ENCODE results near the gene PCCB. TPM values are rescaled to one million over a fixed set of nuclear protein-coding genes. Genes with fewer than 3 reads are reported as not detected.
"Not testable (repeated sequence)": the region's sequence is repeated elsewhere in the genome, so short reads cannot be mapped to it uniquely, and the experiment has no call there.

The PCCB gene
- 10 to 100 TPM; 23.9 to 25.2 TPM for total RNA-seq

GRCh38 chr3:136250059-136250902 is at the start of gene PCCB:
TSS of gene PCCB (plus strand) at chr3:136250340. CDS start at chr3:136250376, 36 bp downstream.
- peaks cover 2% of the 10 kb centered on the region for H3K27me3 Mint-ChIP-seq

DNA sequence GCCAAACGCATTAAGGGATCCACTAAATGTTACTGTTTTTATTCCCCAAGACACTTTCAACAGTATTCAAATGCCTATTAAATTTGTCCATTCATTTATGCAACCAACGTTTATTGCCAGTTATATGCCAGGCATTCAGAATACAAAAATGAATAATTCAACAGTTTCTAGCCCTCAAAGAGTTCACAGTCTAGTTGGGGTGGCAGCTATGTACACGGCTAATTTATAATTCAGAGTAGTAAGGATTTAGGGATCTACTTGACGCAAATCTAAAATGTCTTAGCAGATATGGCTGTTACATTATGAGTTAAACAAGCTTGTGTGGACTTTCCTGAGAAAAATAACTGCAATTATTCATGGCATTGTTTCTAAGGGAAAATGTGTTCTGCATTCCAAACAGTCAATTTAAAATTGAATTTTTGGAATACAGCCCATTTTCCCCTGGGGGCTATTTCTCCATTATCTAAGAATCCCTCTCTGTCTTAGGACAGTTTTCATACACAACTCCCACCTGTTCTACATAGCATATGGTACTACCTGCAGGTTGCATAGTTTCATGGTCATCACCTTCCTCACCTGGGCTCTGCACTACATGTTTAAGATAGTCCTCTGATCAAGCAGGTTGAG is 42.5 kb upstream of the PCCB start:
- no peaks in the 10 kb centered on the region for H3K36me3 Mint-ChIP-seq
- H3K4me3 Mint-ChIP-seq: no peak overlapping the region
- DNase-seq (no peak), ATAC-seq (ENCODE audit: low read depth) (no peak)
- H3K9me3 Mint-ChIP-seq: no peaks in the 10 kb centered on the region
- peaks cover 10% of the 10 kb centered on the region for H3K27me3 Mint-ChIP-seq
- POLR2A ChIA-PET: interaction anchor here (1.0 kb wide), 1 partner anchor 10 kb away, joined by 3 read pairs; no protein-coding TSS in a partner anchor
- H3K4me1 Mint-ChIP-seq: no peaks in the 10 kb centered on the region
- H3K27ac Mint-ChIP-seq: no peak overlapping the region

More at GRCh38 chr3:136250059-136250902, at the start of gene PCCB:
- peaks cover 15% of the 10 kb centered on the region for H3K4me1 Mint-ChIP-seq
- no peaks in the 10 kb centered on the region for H3K36me3 Mint-ChIP-seq
- POLR2A ChIA-PET: interaction anchor here (1.6 to 2.8 kb wide), 3 partner anchors 53 to 502 kb away, joined by 4 to 11 read pairs (median 7); partner anchors contain the start of genes MSL2 and STAG1
- ATAC-seq (ENCODE audit: low read depth) (peak; percentile 99), DNase-seq (peak; percentile 94)
- peak within 1 kb of the TSS; percentile 85 for H3K4me3 Mint-ChIP-seq
- H3K27ac Mint-ChIP-seq: peak within 1 kb of the TSS; percentile 89
- H3K9me3 Mint-ChIP-seq: no peaks in the 10 kb centered on the region

DNA sequence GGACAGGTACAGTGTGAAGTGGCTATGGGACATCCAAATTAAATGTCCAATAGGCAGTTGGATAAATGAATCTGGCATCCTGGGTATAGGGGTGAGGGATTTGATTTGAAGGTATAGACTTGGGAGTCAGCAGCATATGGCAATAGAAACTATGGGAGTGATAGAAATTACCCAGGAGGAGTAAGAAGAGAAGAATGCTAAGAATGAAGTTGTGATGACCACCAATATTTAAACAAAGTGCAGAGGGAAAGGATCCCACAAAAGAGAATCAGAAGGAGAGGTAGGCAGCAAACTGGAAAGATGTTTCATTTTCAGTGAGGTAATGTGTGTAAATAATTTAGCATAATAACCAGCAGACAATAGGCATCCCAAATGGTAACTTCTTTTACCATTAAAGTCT is 40.2 kb upstream of the PCCB start:
- no peak overlapping the region for H3K4me3 Mint-ChIP-seq
- no peaks in the 10 kb centered on the region for H3K36me3 Mint-ChIP-seq
- DNase-seq (no peak), ATAC-seq (ENCODE audit: low read depth) (no peak)
- H3K9me3 Mint-ChIP-seq: no peaks in the 10 kb centered on the region
- H3K4me1 Mint-ChIP-seq: no peaks in the 10 kb centered on the region
- POLR2A ChIA-PET: no interaction called here
- H3K27ac Mint-ChIP-seq: no peak overlapping the region
- H3K27me3 Mint-ChIP-seq: peaks cover 17% of the 10 kb centered on the region

DNA sequence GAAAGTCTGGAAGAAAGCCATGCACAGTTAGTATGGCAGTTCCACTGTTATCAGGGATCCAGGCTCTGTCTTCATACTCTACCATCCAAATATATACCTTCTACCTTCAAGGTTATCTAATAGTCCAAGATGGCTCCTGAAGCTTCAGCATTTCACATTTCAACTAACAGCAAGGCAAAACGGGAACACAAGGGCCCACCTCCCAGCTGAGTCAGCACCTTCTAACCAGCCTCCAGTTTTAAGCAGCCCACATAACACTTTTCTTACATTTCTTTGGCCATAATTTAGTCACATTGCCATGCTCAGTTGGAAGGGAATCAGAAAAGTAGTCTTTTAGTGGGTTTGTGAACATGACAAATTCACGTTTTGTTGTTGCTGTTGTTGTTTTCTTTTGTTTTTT is 38.6 kb upstream of the PCCB start:
- Mint-ChIP-seq H3K9me3 (no peaks in the 10 kb centered on the region), H3K27me3 (peaks cover 17% of the 10 kb centered on the region), H3K4me1 (no peaks in the 10 kb centered on the region), H3K27ac (no peak overlapping the region), H3K4me3 (no peak overlapping the region), H3K36me3 (no peaks in the 10 kb centered on the region)
- POLR2A ChIA-PET: no interaction called here
- no peak for DNase-seq
- ATAC-seq (ENCODE audit: low read depth): no peak

DNA sequence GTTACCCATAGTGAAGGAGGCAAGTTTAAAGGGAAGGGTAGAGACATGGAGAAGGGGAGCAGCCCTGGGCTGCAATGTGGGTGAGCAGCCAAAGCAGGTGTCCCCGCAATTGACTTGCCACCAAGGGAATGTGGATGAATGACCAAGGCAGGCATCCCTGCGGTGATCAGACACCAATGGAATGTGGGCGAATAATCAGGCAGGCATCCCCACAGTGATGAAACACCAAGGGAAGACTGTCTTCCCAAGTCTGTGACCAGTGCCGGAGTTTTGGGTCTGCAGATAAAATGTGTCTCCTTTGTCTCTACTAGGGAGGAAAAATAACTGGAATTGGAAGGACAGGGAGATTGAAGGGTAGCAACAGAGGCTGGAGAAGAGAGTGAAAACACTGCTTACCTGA is 27.4 kb upstream of the PCCB start:
- H3K27ac Mint-ChIP-seq, H3K36me3 Mint-ChIP-seq: not testable (repeated sequence)

GRCh38 chr3:136232413-136232812 is 17.7 kb upstream of the PCCB start:
- Mint-ChIP-seq H3K4me1 (no peaks in the 10 kb centered on the region), H3K4me3 (no peak overlapping the region), H3K36me3 (no peaks in the 10 kb centered on the region), H3K27me3 (peaks cover 2% of the 10 kb centered on the region), H3K9me3 (no peaks in the 10 kb centered on the region), H3K27ac (no peak overlapping the region)
- DNase-seq: no peak
- ATAC-seq (ENCODE audit: low read depth): no peak
- POLR2A ChIA-PET: interaction anchor here (1.0 kb wide), 1 partner anchor 36 kb away, joined by 3 read pairs; the partner anchor contains the start of gene MSL2

More for the DNA sequence above, 27.4 kb upstream of the PCCB start:
- POLR2A ChIA-PET; DNase-seq; ATAC-seq (ENCODE audit: low read depth); H3K9me3 Mint-ChIP-seq; H3K27me3 Mint-ChIP-seq; H3K4me1 Mint-ChIP-seq; H3K4me3 Mint-ChIP-seq: not testable (repeated sequence)

DNA sequence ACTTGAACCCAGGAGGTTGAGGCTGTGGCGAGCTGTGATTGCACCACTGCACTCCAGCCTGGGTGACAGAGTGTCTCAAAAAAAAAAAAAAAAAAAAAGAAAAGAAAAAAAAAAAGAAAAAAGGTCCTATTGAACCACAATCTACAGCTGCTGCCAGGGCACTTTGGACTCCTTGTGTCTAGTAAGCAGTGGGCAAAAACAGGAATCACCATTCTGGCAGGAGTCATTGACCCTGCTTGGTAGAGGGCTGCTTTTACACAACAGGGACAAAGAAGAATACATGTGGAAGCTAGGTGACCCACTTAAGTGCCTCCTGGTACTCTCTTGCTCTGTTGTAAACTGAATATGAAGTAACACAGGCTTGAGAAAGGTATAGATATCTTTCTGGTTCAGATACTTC is 14.6 kb upstream of the PCCB start:
- H3K27me3 Mint-ChIP-seq: peaks cover 7% of the 10 kb centered on the region
- POLR2A ChIA-PET: no interaction called here
- no peak overlapping the region for H3K27ac Mint-ChIP-seq
- no peak for DNase-seq
- H3K4me1 Mint-ChIP-seq: no peaks in the 10 kb centered on the region
- H3K4me3 Mint-ChIP-seq: no peak overlapping the region
- no peaks in the 10 kb centered on the region for H3K9me3 Mint-ChIP-seq
- no peak for ATAC-seq (ENCODE audit: low read depth)
- H3K36me3 Mint-ChIP-seq: no peaks in the 10 kb centered on the region

GRCh38 chr3:136236109-136236508 is 14.0 kb upstream of the PCCB start:
- no peaks in the 10 kb centered on the region for H3K9me3 Mint-ChIP-seq
- POLR2A ChIA-PET: no interaction called here
- peaks cover 12% of the 10 kb centered on the region for H3K27me3 Mint-ChIP-seq
- no peaks in the 10 kb centered on the region for H3K36me3 Mint-ChIP-seq
- H3K27ac Mint-ChIP-seq: no peak overlapping the region
- DNase-seq: no peak
- H3K4me3 Mint-ChIP-seq: no peak overlapping the region
- ATAC-seq (ENCODE audit: low read depth): no peak
- no peaks in the 10 kb centered on the region for H3K4me1 Mint-ChIP-seq

DNA sequence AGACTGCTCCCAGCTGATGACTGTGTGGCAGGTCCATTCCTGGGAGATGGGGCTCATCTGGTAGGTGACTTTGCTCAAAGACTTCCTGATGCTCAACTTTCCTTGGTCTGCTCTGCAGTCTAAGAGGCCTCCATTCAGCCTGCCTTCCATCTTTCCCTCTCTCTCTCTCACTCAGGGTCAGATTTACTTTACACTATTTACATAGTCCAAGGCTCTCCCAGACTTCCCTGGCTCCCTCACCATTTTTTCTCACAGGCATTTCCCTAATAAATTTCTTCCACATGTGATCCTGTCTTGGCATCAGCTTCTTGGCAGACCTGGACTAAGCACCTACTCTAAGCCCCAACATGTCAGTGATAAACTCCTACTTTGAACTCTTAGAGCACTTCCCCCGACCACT is 13.0 kb upstream of the PCCB start:
- POLR2A ChIA-PET: no interaction called here
- Mint-ChIP-seq H3K27me3 (peaks cover 12% of the 10 kb centered on the region), H3K27ac (no peak overlapping the region), H3K4me3 (no peak overlapping the region), H3K36me3 (no peaks in the 10 kb centered on the region), H3K4me1 (no peaks in the 10 kb centered on the region), H3K9me3 (no peaks in the 10 kb centered on the region)
- DNase-seq (no peak), ATAC-seq (ENCODE audit: low read depth) (no peak)

GRCh38 chr3:136237961-136238649 is 12.0 kb upstream of the PCCB start:
- H3K4me1 Mint-ChIP-seq: no peaks in the 10 kb centered on the region
- POLR2A ChIA-PET: no interaction called here
- H3K9me3 Mint-ChIP-seq: no peaks in the 10 kb centered on the region
- ATAC-seq (ENCODE audit: low read depth) (no peak), DNase-seq (no peak)
- H3K27ac Mint-ChIP-seq: no peak overlapping the region
- H3K4me3 Mint-ChIP-seq: no peak overlapping the region
- peaks cover 12% of the 10 kb centered on the region for H3K27me3 Mint-ChIP-seq
- H3K36me3 Mint-ChIP-seq: peaks cover under 1% of the 10 kb centered on the region

- Mint-ChIP-seq H3K4me1 (no peaks in the 10 kb centered on the region), H3K27me3 (peaks cover 12% of the 10 kb centered on the region), H3K4me3 (no peak overlapping the region), H3K36me3 (peaks cover 1% of the 10 kb centered on the region), H3K9me3 (no peaks in the 10 kb centered on the region), H3K27ac (no peak overlapping the region)
- POLR2A ChIA-PET: no interaction called here
- ATAC-seq (ENCODE audit: low read depth) (no peak), DNase-seq (no peak)
These were observed 11.0 kb upstream of the PCCB start for GRCh38 chr3:136239094-136239493.

GRCh38 chr3:136245691-136246090 is 4.4 kb upstream of the PCCB start:
- POLR2A ChIA-PET: no interaction called here
- H3K4me3 Mint-ChIP-seq: no peak overlapping the region
- no peaks in the 10 kb centered on the region for H3K9me3 Mint-ChIP-seq
- no peak for DNase-seq
- peaks cover 5% of the 10 kb centered on the region for H3K27me3 Mint-ChIP-seq
- no peak overlapping the region for H3K27ac Mint-ChIP-seq
- ATAC-seq (ENCODE audit: low read depth): no peak
- H3K36me3 Mint-ChIP-seq: peaks cover 1% of the 10 kb centered on the region
- peaks cover 5% of the 10 kb centered on the region for H3K4me1 Mint-ChIP-seq

- H3K27ac Mint-ChIP-seq: no peak overlapping the region
- H3K36me3 Mint-ChIP-seq: peaks cover 1% of the 10 kb centered on the region
- no peaks in the 10 kb centered on the region for H3K9me3 Mint-ChIP-seq
- H3K4me1 Mint-ChIP-seq: peaks cover 15% of the 10 kb centered on the region
- ATAC-seq (ENCODE audit: low read depth): no peak
- peaks cover 2% of the 10 kb centered on the region for H3K27me3 Mint-ChIP-seq
- POLR2A ChIA-PET: interaction anchor here (0.9 kb wide), 1 partner anchor 52 kb away, joined by 3 read pairs; no protein-coding TSS in a partner anchor
- DNase-seq: no peak
- no peak overlapping the region for H3K4me3 Mint-ChIP-seq
These were observed 2.7 kb upstream of the PCCB start for GRCh38 chr3:136247436-136247835.

Measured in activated naive CD8-positive, alpha-beta T cell treated with anti-CD3 and anti-CD28 coated beads, Interleukin-2, amount 10 ng/mL, durations not matched to agents 7 days and 5 days (primary cell).